ENCODE measurements around the gene OAT. TPM values are rescaled to one million over a fixed set of nuclear protein-coding genes. Genes with fewer than 3 reads are reported as not detected.

The OAT gene
- total RNA-seq, 1 donor from 2014 or later = 35.0 TPM

DNA sequence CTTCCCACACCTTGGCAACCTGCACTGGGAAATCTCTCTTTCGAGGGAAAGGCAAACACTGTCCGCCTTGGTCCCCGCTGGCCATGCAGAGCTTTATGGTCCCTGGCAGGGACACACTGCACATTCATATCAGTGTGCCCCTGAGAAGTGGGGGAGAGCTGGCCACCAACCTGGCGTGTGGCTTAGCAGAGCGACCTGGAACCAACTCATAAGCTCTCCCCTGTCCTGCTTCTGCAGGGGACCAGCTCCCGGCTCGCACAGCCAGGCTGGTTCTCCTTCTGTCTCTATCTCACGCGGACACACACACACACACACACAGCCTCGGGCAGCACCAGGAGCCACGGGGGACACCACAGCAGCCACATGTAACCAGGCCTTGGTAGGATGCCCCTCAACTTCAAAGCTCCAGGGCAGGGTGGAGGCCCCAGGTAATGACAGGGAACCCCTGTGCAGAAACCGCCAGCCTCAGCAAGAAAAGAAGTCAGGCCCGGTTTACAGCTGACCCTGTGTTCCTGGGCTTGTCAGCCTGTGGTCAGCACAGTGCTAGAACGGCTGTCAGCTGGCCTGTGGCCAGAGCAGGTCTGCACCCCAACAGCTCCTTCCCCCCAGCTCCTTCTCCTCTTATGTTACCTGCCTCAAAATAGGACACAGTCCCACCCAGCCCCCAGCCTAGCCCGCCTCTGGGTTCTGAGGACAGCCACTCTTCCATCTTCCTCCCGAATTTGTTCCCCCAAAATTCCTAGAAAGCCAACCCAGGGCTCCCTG, 69.3 kb downstream of the OAT start:
- Mint-ChIP-seq H3K9me3 (ENCODE audit: low read depth) (no peaks in the 10 kb centered on the region), H3K4me3 (ENCODE audit: low read depth) (no peak overlapping the region), H3K36me3 (ENCODE audit: insufficient read depth) (no peaks in the 10 kb centered on the region), H3K4me1 (ENCODE audit: low read depth) (no peaks in the 10 kb centered on the region), H3K27ac (no peak overlapping the region), H3K27me3 (peaks cover 22% of the 10 kb centered on the region)
- TF ChIP-seq CTCF (IDR thresholded peaks at IDR 0.05; ENCODE audit: unreplicated experiment) = no peak
- DNase-seq (ENCODE audit: low spot score, unreplicated experiment) = no peak

DNA sequence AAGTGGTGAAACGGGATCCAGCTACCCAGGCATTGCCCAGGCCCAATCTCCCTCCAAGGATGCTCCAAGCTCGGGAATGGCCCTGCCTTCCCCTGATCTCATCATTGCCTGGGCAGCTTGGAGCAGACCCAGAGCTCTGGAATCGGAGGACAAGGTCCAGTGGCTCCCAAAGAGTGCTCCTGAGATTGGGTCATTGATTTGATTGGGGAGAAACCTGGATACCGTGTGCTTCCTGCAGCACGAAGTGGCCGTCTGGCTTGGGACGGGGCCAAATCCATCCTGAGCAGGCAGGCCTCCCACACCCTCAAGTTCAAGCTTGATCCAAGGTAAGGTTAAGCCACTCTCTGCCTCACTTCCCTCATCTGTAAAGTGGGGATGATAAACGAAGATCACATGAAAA, 69.9 kb downstream of the OAT start:
- no peak overlapping the region for H3K27ac Mint-ChIP-seq

GRCh38 chr10:124347956-124348355, 70.8 kb downstream of the OAT start:
- Mint-ChIP-seq H3K27me3 (peaks cover 10% of the 10 kb centered on the region), H3K4me1 (ENCODE audit: low read depth) (no peaks in the 10 kb centered on the region), H3K9me3 (ENCODE audit: low read depth) (no peaks in the 10 kb centered on the region), H3K36me3 (ENCODE audit: insufficient read depth) (no peaks in the 10 kb centered on the region), H3K27ac (no peak overlapping the region), H3K4me3 (ENCODE audit: low read depth) (no peak overlapping the region)
- no peak for DNase-seq (ENCODE audit: low spot score, unreplicated experiment)
- TF ChIP-seq CTCF (IDR thresholded peaks at IDR 0.05; ENCODE audit: unreplicated experiment) = no peak

More for the DNA sequence above, 69.9 kb downstream of the OAT start:
- Mint-ChIP-seq H3K9me3 (ENCODE audit: low read depth) (no peaks in the 10 kb centered on the region), H3K36me3 (ENCODE audit: insufficient read depth) (no peaks in the 10 kb centered on the region), H3K27me3 (peaks cover 16% of the 10 kb centered on the region), H3K4me1 (ENCODE audit: low read depth) (no peaks in the 10 kb centered on the region), H3K4me3 (ENCODE audit: low read depth) (no peak overlapping the region)
- DNase-seq (ENCODE audit: low spot score, unreplicated experiment) = no peak
- TF ChIP-seq CTCF (IDR thresholded peaks at IDR 0.05; ENCODE audit: unreplicated experiment) = no peak

Other genes with a start within 250 kb of the OAT start
- gene NKX1-2, start 31.1 kb upstream of the OAT start, total RNA-seq = not detected in 2 replicates
- 15.2 and 16.9 TPM in 2 replicates for gene LHPP, start 42.9 kb upstream of the OAT start, total RNA-seq

All from progenitor cell of endocrine pancreas (in vitro differentiated cells).